DND-41 (cell line): ENCODE data around the gene GBA3.

Experiments
- EZH2 ChIP-seq: IDR thresholded peaks from 3 replicates; pipeline ENCODE4 v1.6.1; 2012; ENCODE audit warnings: borderline replicate concordance, low read depth, mild to moderate bottlenecking, moderate library complexity, low read length, inconsistent platforms; ENCODE audit not compliant: severe bottlenecking
- TF ChIP-seq, protein P1 (sequence below): IDR thresholded peaks from 2 replicates; pipeline ENCODE4 v1.5.1; 2012; ENCODE audit warnings: borderline replicate concordance, low read length, moderate library complexity, mild to moderate bottlenecking; ENCODE audit not compliant: poor library complexity, severe bottlenecking; ENCODE audit errors: extremely low read depth

DNA sequence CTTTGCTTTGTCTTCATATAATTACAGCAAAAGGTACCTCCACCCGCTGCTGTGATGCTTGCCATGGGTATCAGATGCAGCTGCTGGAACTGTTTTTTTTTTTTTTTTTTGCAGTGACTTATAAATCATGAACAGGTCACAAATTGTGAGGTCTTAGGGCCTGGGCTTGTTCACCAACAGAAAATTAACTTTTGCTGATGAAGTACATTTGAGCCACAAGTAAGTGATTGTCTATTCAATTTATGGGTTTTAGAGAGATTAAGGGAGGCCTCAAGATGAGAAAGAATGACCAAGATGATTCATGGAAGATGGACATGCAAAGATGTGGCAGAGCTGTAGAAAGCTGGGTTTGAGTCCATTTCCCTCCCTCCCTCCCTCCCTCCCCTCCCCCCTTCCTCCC lies 18.0 kb upstream of the GBA3 start:
- TF ChIP-seq, protein P1, sequence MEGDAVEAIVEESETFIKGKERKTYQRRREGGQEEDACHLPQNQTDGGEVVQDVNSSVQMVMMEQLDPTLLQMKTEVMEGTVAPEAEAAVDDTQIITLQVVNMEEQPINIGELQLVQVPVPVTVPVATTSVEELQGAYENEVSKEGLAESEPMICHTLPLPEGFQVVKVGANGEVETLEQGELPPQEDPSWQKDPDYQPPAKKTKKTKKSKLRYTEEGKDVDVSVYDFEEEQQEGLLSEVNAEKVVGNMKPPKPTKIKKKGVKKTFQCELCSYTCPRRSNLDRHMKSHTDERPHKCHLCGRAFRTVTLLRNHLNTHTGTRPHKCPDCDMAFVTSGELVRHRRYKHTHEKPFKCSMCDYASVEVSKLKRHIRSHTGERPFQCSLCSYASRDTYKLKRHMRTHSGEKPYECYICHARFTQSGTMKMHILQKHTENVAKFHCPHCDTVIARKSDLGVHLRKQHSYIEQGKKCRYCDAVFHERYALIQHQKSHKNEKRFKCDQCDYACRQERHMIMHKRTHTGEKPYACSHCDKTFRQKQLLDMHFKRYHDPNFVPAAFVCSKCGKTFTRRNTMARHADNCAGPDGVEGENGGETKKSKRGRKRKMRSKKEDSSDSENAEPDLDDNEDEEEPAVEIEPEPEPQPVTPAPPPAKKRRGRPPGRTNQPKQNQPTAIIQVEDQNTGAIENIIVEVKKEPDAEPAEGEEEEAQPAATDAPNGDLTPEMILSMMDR = no peak
- no peak for TF ChIP-seq EZH2
